GM21528 (cell line): ENCODE measurements around the gene GRM5.

ENCODE experiments used
- ATAC-seq: cut with Tn5 transposase; IDR thresholded peaks from one replicate; pipeline ENCODE4 v1.9.1; 2021; ENCODE audit warnings: mild to moderate bottlenecking, moderate library complexity; ENCODE audit not compliant: unreplicated experiment, low FRiP score

GRM5 gene

GRCh38 chr11:88744140-88744539, 321.6 kb downstream of the GRM5 start:
- no peak for ATAC-seq

GRCh38 chr11:88739524-88739923, 326.3 kb downstream of the GRM5 start:
- no peak for ATAC-seq

GRCh38 chr11:88709567-88709966, 356.2 kb downstream of the GRM5 start:
- ATAC-seq = no peak

- ATAC-seq = no peak
These were observed 361.3 kb downstream of the GRM5 start for GRCh38 chr11:88704485-88704884.

- ATAC-seq = no peak
These were observed 364.0 kb downstream of the GRM5 start for GRCh38 chr11:88701816-88702215.

- ATAC-seq = no peak
These were observed 368.6 kb downstream of the GRM5 start for GRCh38 chr11:88697139-88697538.

- no peak for ATAC-seq
These were observed 369.9 kb downstream of the GRM5 start for GRCh38 chr11:88695689-88696414.

- no peak for ATAC-seq
These were observed 373.3 kb downstream of the GRM5 start for GRCh38 chr11:88692306-88693086.

- no peak for ATAC-seq
These were observed 376.1 kb downstream of the GRM5 start for GRCh38 chr11:88689548-88690240.

- ATAC-seq = no peak
These were observed 382.8 kb downstream of the GRM5 start for GRCh38 chr11:88683024-88683423.

- no peak for ATAC-seq
These were observed 385.0 kb downstream of the GRM5 start for GRCh38 chr11:88680806-88681205.

GRCh38 chr11:88666364-88666763, 399.4 kb downstream of the GRM5 start:
- ATAC-seq = no peak

GRCh38 chr11:88657076-88657738, 408.6 kb downstream of the GRM5 start:
- ATAC-seq = no peak

- ATAC-seq = no peak
These were observed 409.5 kb downstream of the GRM5 start for GRCh38 chr11:88656283-88656682.

- no peak for ATAC-seq
These were observed 410.1 kb downstream of the GRM5 start for GRCh38 chr11:88655656-88656055.

- no peak for ATAC-seq
These were observed 410.6 kb downstream of the GRM5 start for GRCh38 chr11:88655196-88655595.

GRCh38 chr11:88651556-88651955, 414.2 kb downstream of the GRM5 start:
- ATAC-seq = no peak

GRCh38 chr11:88644724-88645123, 421.1 kb downstream of the GRM5 start:
- ATAC-seq = no peak

- ATAC-seq = no peak
These were observed 433.6 kb downstream of the GRM5 start for GRCh38 chr11:88632163-88632562.

- ATAC-seq = no peak
These were observed 434.3 kb downstream of the GRM5 start for GRCh38 chr11:88631497-88631896.

GRCh38 chr11:88629496-88629895, 436.3 kb downstream of the GRM5 start:
- no peak for ATAC-seq
